ENCODE measurements around the gene RESF1.

- TF ChIP-seq POLR2AphosphoS5 (IDR thresholded peaks at IDR 0.05; ENCODE audit: low read depth, low read length): no peak
- TF ChIP-seq SIN3A (IDR thresholded peaks at IDR 0.05; ENCODE audit: borderline replicate concordance, insufficient read depth, low read length): no peak
- TF ChIP-seq FOXP2 (optimal IDR thresholded peaks at IDR 0.05; ENCODE audit: borderline replicate concordance, extremely low read depth, extremely low read length, insufficient read depth): no peak
- TF ChIP-seq TAF1 (IDR thresholded peaks at IDR 0.05; ENCODE audit: borderline replicate concordance, insufficient read depth, low read length): no peak
Measured at GRCh38 chr12:31999692-32000091, 40.5 kb downstream of the RESF1 start.
